Stomach (tissue), 9 donors: ENCODE results near the gene CDKN2AIPNL. TPM values are rescaled to one million over a fixed set of nuclear protein-coding genes. Genes with fewer than 3 reads are reported as not detected.

ENCODE experiments used
- DNase-seq, 2 donors: peaks; one replicate each; pipeline versions ENCODE4 v3.0.0 to v3.0.0-alpha.2; 2013 to 2019
- H3K27ac ChIP-seq, 5 donors: fragments of 200-600 bp in 4 of 5; sonication (generic) in 4 of 5; one replicate each; pipeline ENCODE4 v1.5.1; 2013 to 2019; ENCODE audit warnings: mild to moderate bottlenecking in 1 of 5, moderate library complexity in 1 of 5
- H3K27me3 ChIP-seq, 3 donors: fragments of 200-600 bp; sonication (generic); one replicate each; pipeline ENCODE4 v1.5.1; 2017 to 2019; ENCODE audit warnings: mixed run types in 1 of 3
- H3K36me3 ChIP-seq, 4 donors: fragments of 200-600 bp; sonication (generic); 1 replicate in 3 of 4; 2 replicates in 1 of 4; pipeline ENCODE4 v1.5.1; 2016 to 2019
- H3K4me1 ChIP-seq, 4 donors: fragments of 200-600 bp; sonication (generic); one replicate each; pipeline ENCODE4 v1.5.1; 2016 to 2019
- H3K4me3 ChIP-seq, 4 donors: fragments of 200-600 bp; sonication (generic) in 3 of 4; one replicate each; pipeline ENCODE4 v1.5.1; 2016 to 2019; ENCODE audit warnings: mild to moderate bottlenecking in 1 of 4
- H3K9me3 ChIP-seq, 4 donors: fragments of 200-600 bp; sonication (generic); one replicate each; pipeline ENCODE4 v1.5.1; 2016 to 2019
- EP300 ChIP-seq: sonication (generic); formaldehyde crosslinking; IDR thresholded peaks from one replicate; pipeline ENCODE4 v1.6.1; 2017; ENCODE audit warnings: antibody characterized with exemption
- POLR2A ChIP-seq, 4 donors: fragments of 450-650 bp; IDR thresholded peaks; one replicate each; pipeline ENCODE4 v1.6.1; 2016; ENCODE audit warnings: antibody characterized with exemption in 4 of 4, control low read depth in 2 of 4, mild to moderate bottlenecking in 1 of 4, moderate library complexity in 1 of 4
- POLR2AphosphoS5 ChIP-seq, 3 donors: sonication (generic); formaldehyde crosslinking; IDR thresholded peaks; one replicate each; pipeline ENCODE4 v1.6.1; 2016; ENCODE audit warnings: antibody characterized with exemption in 3 of 3
- WGBS, 5 donors: extraction: QIAGEN DNeasy Blood & Tissue Kit in 3 of 5; methylation state at CpG; one replicate each; pipeline versions ENCODE4 v1.1.5 to v1.1.7; 2013 to 2018; 5-methylcytosine and 5-hydroxymethylcytosine counted together
- intact Hi-C: fragments of 100-400 bp; cut with DNase I; formaldehyde crosslinking; loops from one replicate; pipeline ENCODE4 v1.15.1; 2023; ENCODE audit warnings: low total_unique reads
- polyA plus RNA-seq, 3 donors: library from polyadenylated mRNA; stranded (reverse); fragments of 200-250 nt; gene quantifications; one replicate each; pipeline ENCODE4 v1.2.3, GENCODE V29; 2013
- total RNA-seq, 5 donors: library from RNA; depleted of rRNA; stranded (reverse); fragments of >200 nt; gene quantifications; one replicate each; pipeline versions ENCODE4 v1.1.0 to v1.2.3, GENCODE V29; 2014 to 2016
- TF ChIP-seq, protein P1 (sequence below), 7 experiments: fragments of 450-650 bp in 4 of 7; fragments of 200-600 bp in 3 of 7; sonication (generic) in 3 of 7; IDR thresholded peaks; one replicate each; pipeline ENCODE4 v1.5.1; 2016 to 2019; ENCODE audit warnings: antibody characterized with exemption in 7 of 7, control low read depth in 2 of 7, mild to moderate bottlenecking in 1 of 7
- donor health status: healthy with polysubstance abuse.
- donor health status: Bipolar disorder and iron deficiency.
- donor health status: healthy.

The CDKN2AIPNL gene
- total and polyA plus RNA-seq, 8 donors: 2.0 to 49.7 (median 30.3) TPM

DNA sequence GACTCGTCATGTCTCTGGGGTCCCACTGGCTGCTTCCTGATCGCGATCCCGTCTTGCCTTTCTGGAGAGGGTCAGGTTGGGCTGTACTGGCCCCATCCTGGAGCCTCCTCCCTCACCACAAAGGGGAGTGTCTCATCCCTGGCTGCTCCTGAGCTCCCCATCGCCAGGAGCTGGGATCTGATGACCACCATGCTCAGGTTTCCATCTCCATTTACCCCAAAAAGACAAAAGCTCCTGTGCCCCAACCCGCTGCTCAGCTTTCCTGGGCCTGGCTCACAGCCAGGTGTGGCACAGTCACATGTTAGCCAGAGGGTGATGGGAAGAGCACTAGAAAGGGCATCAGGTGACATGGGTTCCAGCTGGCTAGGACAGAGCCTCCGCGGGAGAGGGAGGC lies 47.3 kb upstream of the CDKN2AIPNL start:
- Histone ChIP-seq H3K4me1 (peaks cover 0 to 12% (median 5%) of the 10 kb centered on the region in 4 donors), H3K4me3 (no peak overlapping the region), H3K27me3 (no peaks in the 10 kb centered on the region), H3K27ac (no peak overlapping the region), H3K36me3 (no peaks in the 10 kb centered on the region), H3K9me3 (no peaks in the 10 kb centered on the region)
- WGBS, 5 donors: 80 to 90% (median 84%) methylated on average over 8 of the region's 8 CpGs
- no peak for DNase-seq
- intact Hi-C loops: no loop called here
- TF ChIP-seq EP300 (no peak), POLR2AphosphoS5 (IDR thresholded peaks at IDR 0.05) (no peak), POLR2A (IDR thresholded peaks at IDR 0.05) (no peak)
- TF ChIP-seq, protein P1, sequence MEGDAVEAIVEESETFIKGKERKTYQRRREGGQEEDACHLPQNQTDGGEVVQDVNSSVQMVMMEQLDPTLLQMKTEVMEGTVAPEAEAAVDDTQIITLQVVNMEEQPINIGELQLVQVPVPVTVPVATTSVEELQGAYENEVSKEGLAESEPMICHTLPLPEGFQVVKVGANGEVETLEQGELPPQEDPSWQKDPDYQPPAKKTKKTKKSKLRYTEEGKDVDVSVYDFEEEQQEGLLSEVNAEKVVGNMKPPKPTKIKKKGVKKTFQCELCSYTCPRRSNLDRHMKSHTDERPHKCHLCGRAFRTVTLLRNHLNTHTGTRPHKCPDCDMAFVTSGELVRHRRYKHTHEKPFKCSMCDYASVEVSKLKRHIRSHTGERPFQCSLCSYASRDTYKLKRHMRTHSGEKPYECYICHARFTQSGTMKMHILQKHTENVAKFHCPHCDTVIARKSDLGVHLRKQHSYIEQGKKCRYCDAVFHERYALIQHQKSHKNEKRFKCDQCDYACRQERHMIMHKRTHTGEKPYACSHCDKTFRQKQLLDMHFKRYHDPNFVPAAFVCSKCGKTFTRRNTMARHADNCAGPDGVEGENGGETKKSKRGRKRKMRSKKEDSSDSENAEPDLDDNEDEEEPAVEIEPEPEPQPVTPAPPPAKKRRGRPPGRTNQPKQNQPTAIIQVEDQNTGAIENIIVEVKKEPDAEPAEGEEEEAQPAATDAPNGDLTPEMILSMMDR (IDR thresholded peaks at IDR 0.05): no peak

DNA sequence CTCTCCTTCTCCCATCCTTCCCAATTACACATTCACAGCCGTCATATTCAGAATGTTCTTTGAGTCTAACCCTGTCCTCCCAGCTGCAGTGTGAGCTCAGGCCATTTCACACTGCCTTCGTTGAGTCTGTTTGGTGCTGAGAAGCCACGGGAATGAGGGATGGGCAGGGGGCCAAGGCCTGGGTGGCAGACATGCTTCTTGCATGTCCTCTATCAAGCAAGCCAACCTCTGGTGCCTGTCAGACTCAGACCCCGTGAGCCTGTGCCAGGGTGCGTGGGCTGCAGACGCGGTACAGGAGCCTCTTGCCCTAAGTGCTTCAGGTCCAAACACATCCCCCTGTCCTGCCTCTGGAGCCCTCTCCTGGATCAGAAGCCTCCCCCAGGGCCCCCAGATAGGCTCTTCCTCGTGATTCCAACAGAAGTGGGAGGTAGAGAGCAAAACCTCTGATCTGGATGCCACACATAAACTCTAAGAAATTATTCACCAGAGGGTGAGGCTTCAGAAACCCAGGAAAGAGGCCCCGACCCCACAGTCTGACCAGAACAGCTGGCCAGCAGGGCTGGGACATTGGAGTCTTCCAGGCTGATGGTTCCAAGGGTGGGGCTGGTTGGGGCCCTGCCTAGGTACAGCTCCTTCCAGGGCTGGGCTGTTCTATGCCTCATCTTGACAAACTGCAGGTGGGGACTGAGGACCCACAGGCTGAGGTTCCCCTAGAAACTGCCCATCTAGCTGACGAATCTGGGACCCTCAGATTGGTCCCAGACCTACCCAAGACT lies 46.7 kb upstream of the CDKN2AIPNL start:
- Histone ChIP-seq H3K4me1 (peaks cover 0 to 11% (median 5%) of the 10 kb centered on the region in 4 donors), H3K4me3 (no peak overlapping the region), H3K27me3 (no peaks in the 10 kb centered on the region), H3K9me3 (no peaks in the 10 kb centered on the region), H3K27ac (no peak overlapping the region), H3K36me3 (no peaks in the 10 kb centered on the region)
- WGBS, 5 donors: 60 to 75% (median 65%) methylated on average over 9 to 10 of the region's 10 CpGs
- TF ChIP-seq POLR2AphosphoS5 (IDR thresholded peaks at IDR 0.05) (no peak), POLR2A (IDR thresholded peaks at IDR 0.05) (no peak), EP300 (no peak)
- TF ChIP-seq, protein P1 (IDR thresholded peaks at IDR 0.05): no peak
- DNase-seq: peak in 1 of 2 donors; percentile 42
- intact Hi-C loops: no loop called here

DNA sequence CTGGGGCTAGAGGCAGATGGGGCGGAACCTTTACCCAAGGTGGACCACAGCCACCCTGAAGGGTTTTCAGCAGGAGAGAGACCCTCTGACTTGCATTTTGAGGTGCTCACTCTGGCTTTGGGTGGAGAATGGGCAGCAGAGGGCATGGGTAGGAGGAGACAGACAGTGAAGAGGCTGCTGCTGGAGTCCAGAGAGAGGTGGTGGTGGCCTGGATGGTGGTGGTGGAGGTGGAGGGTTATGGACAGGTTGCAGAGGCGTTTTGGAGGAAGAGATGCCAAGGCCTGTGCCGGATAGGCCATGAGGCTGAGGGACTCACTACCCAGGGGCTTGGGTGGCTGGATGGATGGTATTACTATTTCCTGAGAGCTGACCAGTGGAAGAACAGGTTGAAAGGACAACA lies 46.1 kb upstream of the CDKN2AIPNL start:
- TF ChIP-seq POLR2AphosphoS5 (IDR thresholded peaks at IDR 0.05): no peak
- TF ChIP-seq POLR2A (IDR thresholded peaks at IDR 0.05): no peak
- TF ChIP-seq EP300: no peak
- TF ChIP-seq, protein P1 (IDR thresholded peaks at IDR 0.05): no peak
- intact Hi-C loops: no loop called here
- H3K9me3 ChIP-seq: no peaks in the 10 kb centered on the region
- DNase-seq: no peak
- H3K4me1 ChIP-seq: peaks cover 0 to 11% (median 5%) of the 10 kb centered on the region in 4 donors
- no peak overlapping the region for H3K27ac ChIP-seq
- no peaks in the 10 kb centered on the region for H3K27me3 ChIP-seq
- H3K4me3 ChIP-seq: no peak overlapping the region
- WGBS, 5 donors: 88 to 95% (median 93%) methylated on average over 3 of the region's 3 CpGs
- no peaks in the 10 kb centered on the region for H3K36me3 ChIP-seq

DNA sequence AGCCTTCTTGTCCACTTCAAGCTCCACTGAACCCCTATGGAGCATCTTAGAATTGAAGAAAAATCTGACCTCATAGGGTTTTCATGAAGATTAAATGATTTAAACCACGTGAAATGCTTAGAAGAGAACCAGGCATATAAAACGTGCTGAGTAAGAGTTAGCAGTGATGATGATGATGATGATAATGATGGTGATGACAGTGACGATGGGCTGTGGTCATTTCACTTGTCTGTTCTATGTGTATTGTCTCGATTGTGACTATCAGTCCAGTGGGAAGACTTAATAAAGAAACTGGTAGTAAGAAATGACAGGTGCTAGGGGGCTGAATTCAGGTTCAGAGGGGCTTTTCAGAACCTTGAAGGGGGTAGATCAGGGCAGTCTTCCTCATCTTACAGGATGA lies 45.1 kb upstream of the CDKN2AIPNL start:
- TF ChIP-seq POLR2AphosphoS5 (IDR thresholded peaks at IDR 0.05): no peak
- no peak for TF ChIP-seq POLR2A (IDR thresholded peaks at IDR 0.05)
- TF ChIP-seq, protein P1 (IDR thresholded peaks at IDR 0.05): no peak
- TF ChIP-seq EP300: no peak
- no peaks in the 10 kb centered on the region for H3K36me3 ChIP-seq
- no peak overlapping the region for H3K4me3 ChIP-seq
- no peaks in the 10 kb centered on the region for H3K27me3 ChIP-seq
- H3K9me3 ChIP-seq: no peaks in the 10 kb centered on the region
- intact Hi-C loops: no loop called here
- H3K27ac ChIP-seq: no peak overlapping the region
- peaks cover 0 to 17% (median 5%) of the 10 kb centered on the region in 4 donors for H3K4me1 ChIP-seq
- no peak for DNase-seq
- 63 to 88% (median 72%) methylated on average over 4 of the region's 4 CpGs for WGBS, 5 donors
